ENCODE data around the gene RABGAP1L.
"Not testable (repeated sequence)": the region's sequence is repeated elsewhere in the genome, so short reads cannot be mapped to it uniquely, and the experiment has no call there.

DNA sequence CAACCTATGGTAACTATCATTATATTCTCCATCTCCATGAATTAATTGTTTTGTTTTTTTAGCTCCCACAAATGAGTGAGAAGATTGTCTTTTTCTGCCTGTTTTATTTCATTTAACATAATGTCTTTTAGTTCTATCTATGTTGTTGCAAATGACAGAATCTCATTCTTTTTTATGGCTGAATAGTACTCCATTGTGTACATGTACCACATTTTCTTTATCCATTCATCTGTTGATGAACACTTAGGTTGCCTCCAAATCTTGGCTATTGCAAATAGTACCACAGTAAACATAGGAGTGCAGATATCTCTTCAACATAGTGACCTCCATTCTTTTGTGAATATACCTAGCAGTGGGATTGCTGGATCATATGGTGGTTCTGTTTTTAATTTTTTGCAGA, 429.3 kb downstream of the RABGAP1L start:
- not testable (repeated sequence) for TF ChIP-seq TCF7L2 (IDR thresholded peaks at IDR 0.05; ENCODE audit: borderline replicate concordance, low read depth, low read length); HOXA7 (CRISPR knock-in tag; IDR thresholded peaks at IDR 0.05; ENCODE audit: borderline replicate concordance); ZNF140 (tag by site-specific recombination; IDR thresholded peaks at IDR 0.05); ZBTB7A (tag by site-specific recombination; IDR thresholded peaks at IDR 0.05; ENCODE audit: low read depth); KLF8 (tag by site-specific recombination; IDR thresholded peaks at IDR 0.05); ZNF76 (tag by site-specific recombination; IDR thresholded peaks at IDR 0.05; ENCODE audit: borderline replicate concordance, low read depth); ZNF837 (tag by site-specific recombination; IDR thresholded peaks at IDR 0.05); ZNF10 (tag by site-specific recombination; IDR thresholded peaks at IDR 0.05); ZNF561 (tag by site-specific recombination; IDR thresholded peaks at IDR 0.05; ENCODE audit: borderline replicate concordance)
- TF ChIP-seq, protein P1, sequence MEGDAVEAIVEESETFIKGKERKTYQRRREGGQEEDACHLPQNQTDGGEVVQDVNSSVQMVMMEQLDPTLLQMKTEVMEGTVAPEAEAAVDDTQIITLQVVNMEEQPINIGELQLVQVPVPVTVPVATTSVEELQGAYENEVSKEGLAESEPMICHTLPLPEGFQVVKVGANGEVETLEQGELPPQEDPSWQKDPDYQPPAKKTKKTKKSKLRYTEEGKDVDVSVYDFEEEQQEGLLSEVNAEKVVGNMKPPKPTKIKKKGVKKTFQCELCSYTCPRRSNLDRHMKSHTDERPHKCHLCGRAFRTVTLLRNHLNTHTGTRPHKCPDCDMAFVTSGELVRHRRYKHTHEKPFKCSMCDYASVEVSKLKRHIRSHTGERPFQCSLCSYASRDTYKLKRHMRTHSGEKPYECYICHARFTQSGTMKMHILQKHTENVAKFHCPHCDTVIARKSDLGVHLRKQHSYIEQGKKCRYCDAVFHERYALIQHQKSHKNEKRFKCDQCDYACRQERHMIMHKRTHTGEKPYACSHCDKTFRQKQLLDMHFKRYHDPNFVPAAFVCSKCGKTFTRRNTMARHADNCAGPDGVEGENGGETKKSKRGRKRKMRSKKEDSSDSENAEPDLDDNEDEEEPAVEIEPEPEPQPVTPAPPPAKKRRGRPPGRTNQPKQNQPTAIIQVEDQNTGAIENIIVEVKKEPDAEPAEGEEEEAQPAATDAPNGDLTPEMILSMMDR (tag by site-specific recombination; IDR thresholded peaks at IDR 0.05) = not testable (repeated sequence)

Measured in HEK293 (cell line).